Endodermal cell (in vitro differentiated cells): Measurements from ENCODE around the gene OAS2. TPM values are rescaled to one million over a fixed set of nuclear protein-coding genes. Genes with fewer than 3 reads are reported as not detected.

Experiments
- DNase-seq: peaks from one replicate; pipeline ENCODE4 v3.0.0-alpha.2; 2017
- H3K27ac ChIP-seq: 2 replicates; pipeline ENCODE4 v1.5.1; 2013; ENCODE audit warnings: mild to moderate bottlenecking, low read depth, low read length, moderate library complexity
- H3K27me3 ChIP-seq: 2 replicates; pipeline ENCODE4 v1.6.1; 2013; ENCODE audit warnings: mild to moderate bottlenecking, low read length, moderate library complexity; ENCODE audit not compliant: insufficient read depth, control insufficient read depth, poor library complexity, severe bottlenecking
- H3K36me3 ChIP-seq: 2 replicates; pipeline ENCODE4 v1.7.0; 2013; ENCODE audit warnings: mild to moderate bottlenecking, low read length, moderate library complexity; ENCODE audit not compliant: control insufficient read depth, insufficient read depth
- H3K4me1 ChIP-seq: one replicate; pipeline ENCODE4 v1.7.0; 2013; ENCODE audit warnings: low read length; ENCODE audit not compliant: control insufficient read depth, insufficient read depth
- H3K4me3 ChIP-seq: 2 replicates; pipeline ENCODE4 v1.5.1; 2013; ENCODE audit warnings: mild to moderate bottlenecking, low read length, moderate library complexity
- H3K9ac ChIP-seq: 2 replicates; pipeline ENCODE4 v1.6.1; 2013; ENCODE audit warnings: mild to moderate bottlenecking, low read length, moderate library complexity; ENCODE audit not compliant: poor library complexity, severe bottlenecking; ENCODE audit errors: extremely low read depth
- H3K9me3 ChIP-seq: 2 replicates; pipeline ENCODE4 v1.6.1; 2013; ENCODE audit warnings: mild to moderate bottlenecking, low read length, moderate library complexity; ENCODE audit not compliant: control insufficient read depth
- H3K27ac Mint-ChIP-seq: 2 replicates; pipeline ENCODE4 v1.8.0; 2020; ENCODE audit warnings: mixed read lengths
- H3K27me3 Mint-ChIP-seq: 2 replicates; pipeline ENCODE4 v1.8.0; 2021; ENCODE audit warnings: mild to moderate bottlenecking, mixed read lengths; ENCODE audit not compliant: insufficient read depth
- H3K36me3 Mint-ChIP-seq: 2 replicates; pipeline ENCODE4 v1.8.0; 2020; ENCODE audit warnings: low read depth, mixed read lengths
- H3K4me1 Mint-ChIP-seq: 2 replicates; pipeline ENCODE4 v1.8.0; 2020; ENCODE audit warnings: mixed read lengths
- H3K4me3 Mint-ChIP-seq: 2 replicates; pipeline ENCODE4 v1.8.0; 2020; ENCODE audit warnings: mild to moderate bottlenecking, moderate library complexity, mixed read lengths
- H3K9me3 Mint-ChIP-seq: 2 replicates; pipeline ENCODE4 v1.8.0; 2020; ENCODE audit warnings: mild to moderate bottlenecking, mixed read lengths
- WGBS, 2 experiments: methylation state at CpG; one replicate each; pipeline versions ENCODE4 v1.1.5 to v1.1.7; 2013; ENCODE audit warnings: missing lambda C conversion rate in 2 of 2, mixed read lengths in 1 of 2; ENCODE audit not compliant: insufficient coverage in 1 of 2, insufficient read length in 1 of 2; 5-methylcytosine and 5-hydroxymethylcytosine counted together
- long read RNA-seq, 4 experiments: library from polyadenylated mRNA in 2 of 4; library from RNA in 1 of 4; library from capped mRNA in 1 of 4; stranded (forward) in 3 of 4; unstranded in 1 of 4; transcript quantifications; one replicate each; pipeline ENCODE4 v2.0.0, GENCODE V29; 2020 to 2021; ENCODE audit warnings: inconsistent platforms in 1 of 4
- polyA plus RNA-seq, 2 experiments: library from polyadenylated mRNA; stranded (reverse); fragments of 50-300 nt; gene quantifications; one replicate each; pipeline ENCODE4 v1.2.3, GENCODE V29; 2013
- total RNA-seq, 2 donors: library from RNA; stranded (reverse); fragmentation: NEBNext Ultra II Directional in 1 of 2; extraction: Animal tissue kit (Norgen Biotek cat#: 25700) in 1 of 2; gene quantifications; 2 replicates in 1 of 2; 3 replicates in 1 of 2; pipeline ENCODE4 v1.2.1, GENCODE V29; 2021
- TF ChIP-seq, protein P1 (sequence below): fragments of 200-600 bp; sonication (generic); conservative IDR thresholded peaks from 2 replicates; pipeline ENCODE4 v1.5.0; 2021; ENCODE audit warnings: antibody characterized with exemption, mild to moderate bottlenecking

The OAS2 gene, protein sequence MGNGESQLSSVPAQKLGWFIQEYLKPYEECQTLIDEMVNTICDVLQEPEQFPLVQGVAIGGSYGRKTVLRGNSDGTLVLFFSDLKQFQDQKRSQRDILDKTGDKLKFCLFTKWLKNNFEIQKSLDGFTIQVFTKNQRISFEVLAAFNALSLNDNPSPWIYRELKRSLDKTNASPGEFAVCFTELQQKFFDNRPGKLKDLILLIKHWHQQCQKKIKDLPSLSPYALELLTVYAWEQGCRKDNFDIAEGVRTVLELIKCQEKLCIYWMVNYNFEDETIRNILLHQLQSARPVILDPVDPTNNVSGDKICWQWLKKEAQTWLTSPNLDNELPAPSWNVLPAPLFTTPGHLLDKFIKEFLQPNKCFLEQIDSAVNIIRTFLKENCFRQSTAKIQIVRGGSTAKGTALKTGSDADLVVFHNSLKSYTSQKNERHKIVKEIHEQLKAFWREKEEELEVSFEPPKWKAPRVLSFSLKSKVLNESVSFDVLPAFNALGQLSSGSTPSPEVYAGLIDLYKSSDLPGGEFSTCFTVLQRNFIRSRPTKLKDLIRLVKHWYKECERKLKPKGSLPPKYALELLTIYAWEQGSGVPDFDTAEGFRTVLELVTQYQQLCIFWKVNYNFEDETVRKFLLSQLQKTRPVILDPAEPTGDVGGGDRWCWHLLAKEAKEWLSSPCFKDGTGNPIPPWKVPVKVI
- not detected for total RNA-seq
- not detected for polyA plus RNA-seq (2013, experiment 1 of 2)
- not detected for polyA plus RNA-seq (2013, experiment 2 of 2)
- long read RNA-seq, experiment 1, result 0 reads
- long read RNA-seq, experiment 2, result 0 reads
- long read RNA-seq, experiment 3, partial matches to known transcripts, result 0 of 1 reads
- long read RNA-seq, experiment 3, other reads (novel, unspliced or antisense), result 0 of 1 reads
- long read RNA-seq, experiment 4, result 0 reads

DNA sequence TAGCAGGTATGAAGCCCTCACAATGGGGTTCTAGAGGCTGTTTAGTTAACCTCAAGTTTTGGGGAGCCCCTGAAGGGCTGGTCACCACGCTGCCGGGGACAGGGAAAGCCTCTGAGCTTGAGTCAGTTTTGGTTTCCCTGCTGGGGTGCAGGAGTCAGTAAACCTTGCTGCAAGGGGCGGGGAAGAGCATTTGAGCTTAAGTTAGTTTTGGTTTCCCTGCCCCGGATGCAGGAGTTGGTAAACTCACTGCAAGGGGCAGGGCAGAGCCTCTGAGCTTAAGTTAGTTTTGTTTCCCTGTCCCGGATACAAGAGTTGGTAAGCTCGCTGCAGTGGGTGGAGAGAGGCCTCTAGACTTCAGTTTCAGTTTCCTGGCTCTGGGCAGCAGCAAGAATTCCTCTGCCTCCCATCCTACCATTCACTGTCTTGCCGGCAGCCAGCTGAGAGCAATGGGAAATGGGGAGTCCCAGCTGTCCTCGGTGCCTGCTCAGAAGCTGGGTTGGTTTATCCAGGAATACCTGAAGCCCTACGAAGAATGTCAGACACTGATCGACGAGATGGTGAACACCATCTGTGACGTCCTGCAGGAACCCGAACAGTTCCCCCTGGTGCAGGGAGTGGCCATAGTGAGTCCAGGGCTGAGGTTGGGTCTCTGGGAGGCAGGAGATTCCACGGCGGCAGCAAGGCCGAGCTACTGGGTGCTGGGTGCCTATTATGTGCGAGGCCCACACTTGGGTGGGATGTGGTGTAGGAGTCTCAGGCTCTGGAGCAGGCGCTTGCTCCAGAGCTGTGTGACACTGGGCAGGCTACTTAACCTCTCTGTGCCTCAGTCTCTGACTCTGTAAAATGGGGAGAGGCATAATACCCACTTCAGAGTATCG is at the start of gene OAS2:
Gene OAS2, plus strand, starts transcription at position 357 of the 878 bp plus-strand sequence. Its CDS starts 90 bp downstream, at position 447.
- DNase-seq, result peak; percentile 66
- 86 to 87% methylated on average over 5 to 19 of the region's 19 CpGs for WGBS, 2 experiments
- no peaks in the 10 kb centered on the region for H3K36me3 ChIP-seq
- peaks cover 4% of the 10 kb centered on the region for H3K9me3 Mint-ChIP-seq
- no peak within 1 kb of the TSS for H3K4me3 ChIP-seq
- no peaks in the 10 kb centered on the region for H3K4me1 Mint-ChIP-seq
- no peak within 1 kb of the TSS for H3K27ac Mint-ChIP-seq
- no peak within 1 kb of the TSS for H3K4me3 Mint-ChIP-seq
- H3K27me3 ChIP-seq, result no peaks in the 10 kb centered on the region
- H3K9ac ChIP-seq, result no peak within 1 kb of the TSS
- no peak within 1 kb of the TSS for H3K27ac ChIP-seq
- H3K27me3 Mint-ChIP-seq, result peaks cover 9% of the 10 kb centered on the region
- no peaks in the 10 kb centered on the region for H3K4me1 ChIP-seq
- no peaks in the 10 kb centered on the region for H3K9me3 ChIP-seq
- no peaks in the 10 kb centered on the region for H3K36me3 Mint-ChIP-seq
- TF ChIP-seq, protein P1, sequence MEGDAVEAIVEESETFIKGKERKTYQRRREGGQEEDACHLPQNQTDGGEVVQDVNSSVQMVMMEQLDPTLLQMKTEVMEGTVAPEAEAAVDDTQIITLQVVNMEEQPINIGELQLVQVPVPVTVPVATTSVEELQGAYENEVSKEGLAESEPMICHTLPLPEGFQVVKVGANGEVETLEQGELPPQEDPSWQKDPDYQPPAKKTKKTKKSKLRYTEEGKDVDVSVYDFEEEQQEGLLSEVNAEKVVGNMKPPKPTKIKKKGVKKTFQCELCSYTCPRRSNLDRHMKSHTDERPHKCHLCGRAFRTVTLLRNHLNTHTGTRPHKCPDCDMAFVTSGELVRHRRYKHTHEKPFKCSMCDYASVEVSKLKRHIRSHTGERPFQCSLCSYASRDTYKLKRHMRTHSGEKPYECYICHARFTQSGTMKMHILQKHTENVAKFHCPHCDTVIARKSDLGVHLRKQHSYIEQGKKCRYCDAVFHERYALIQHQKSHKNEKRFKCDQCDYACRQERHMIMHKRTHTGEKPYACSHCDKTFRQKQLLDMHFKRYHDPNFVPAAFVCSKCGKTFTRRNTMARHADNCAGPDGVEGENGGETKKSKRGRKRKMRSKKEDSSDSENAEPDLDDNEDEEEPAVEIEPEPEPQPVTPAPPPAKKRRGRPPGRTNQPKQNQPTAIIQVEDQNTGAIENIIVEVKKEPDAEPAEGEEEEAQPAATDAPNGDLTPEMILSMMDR, result no peak

DNA sequence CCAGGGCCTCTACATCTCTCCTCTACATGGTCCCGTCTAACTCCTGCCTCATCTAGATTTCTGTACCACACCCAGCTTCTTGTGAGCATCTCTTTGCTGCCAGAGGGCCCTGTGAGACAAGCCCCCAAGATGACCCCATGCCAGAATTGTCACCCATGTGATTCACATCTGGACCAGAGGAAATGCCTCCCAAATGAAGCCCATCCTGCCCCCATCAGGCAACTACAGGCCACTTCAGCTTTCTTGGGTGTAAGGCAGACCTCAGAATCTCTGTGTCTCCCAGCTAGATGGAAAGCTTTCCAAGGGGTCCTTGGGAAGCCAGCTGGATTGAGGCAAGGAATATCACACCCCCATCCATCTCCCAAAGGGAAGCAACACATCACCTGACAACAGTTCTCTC is 49.3 kb upstream of the OAS2 start:
- no peak overlapping the region for H3K27ac ChIP-seq
- H3K36me3 ChIP-seq, result no peaks in the 10 kb centered on the region
- Mint-ChIP-seq H3K4me1 (peaks cover 5% of the 10 kb centered on the region), H3K9me3 (peaks cover 21% of the 10 kb centered on the region), H3K4me3 (no peak overlapping the region), H3K36me3 (no peaks in the 10 kb centered on the region), H3K27me3 (peaks cover 14% of the 10 kb centered on the region), H3K27ac (no peak overlapping the region)
- WGBS, 2 experiments, result 90 to 100% methylated on average over 1 of the region's 1 CpG
- no peaks in the 10 kb centered on the region for H3K27me3 ChIP-seq
- H3K4me3 ChIP-seq, result no peak overlapping the region
- no peaks in the 10 kb centered on the region for H3K4me1 ChIP-seq
- no peaks in the 10 kb centered on the region for H3K9me3 ChIP-seq
- H3K9ac ChIP-seq, result no peak overlapping the region
- TF ChIP-seq, protein P1, result peak; percentile 54
- DNase-seq, result peak; percentile 68

DNA sequence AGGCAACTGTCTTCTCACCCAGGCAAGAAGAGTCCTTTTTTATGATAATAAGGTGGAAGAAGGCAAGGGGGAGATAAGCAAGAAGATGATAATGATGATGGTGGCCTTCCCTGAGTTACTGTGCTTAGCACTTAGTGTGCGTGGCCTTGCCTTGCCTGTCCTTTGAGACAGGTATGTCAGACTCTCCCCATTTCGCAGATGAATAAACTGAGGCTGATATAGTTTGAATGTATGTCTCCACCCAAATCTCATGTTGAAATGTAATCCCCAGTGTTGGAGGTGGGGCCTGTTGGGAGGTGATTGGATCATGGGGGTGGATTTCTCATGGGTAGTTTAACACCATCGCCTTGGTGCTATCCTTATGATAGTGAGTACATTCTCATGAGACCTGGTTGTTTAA is 48.6 kb upstream of the OAS2 start:
- H3K36me3 ChIP-seq, result no peaks in the 10 kb centered on the region
- Mint-ChIP-seq H3K36me3 (no peaks in the 10 kb centered on the region), H3K4me3 (no peak overlapping the region), H3K27ac (no peak overlapping the region), H3K9me3 (peaks cover 21% of the 10 kb centered on the region), H3K4me1 (peaks cover 5% of the 10 kb centered on the region), H3K27me3 (peaks cover 12% of the 10 kb centered on the region)
- no peak overlapping the region for H3K4me3 ChIP-seq
- WGBS, 2 experiments, result 92 to 94% methylated on average over 2 to 3 of the region's 3 CpGs
- TF ChIP-seq, protein P1, result no peak
- H3K9ac ChIP-seq, result no peak overlapping the region
- H3K27me3 ChIP-seq, result no peaks in the 10 kb centered on the region
- no peaks in the 10 kb centered on the region for H3K4me1 ChIP-seq
- H3K9me3 ChIP-seq, result no peaks in the 10 kb centered on the region
- DNase-seq, result no peak
- H3K27ac ChIP-seq, result no peak overlapping the region
